ENCODE data around the gene RREB1. TPM values are rescaled to one million over a fixed set of nuclear protein-coding genes. Genes with fewer than 3 reads are reported as not detected.
"Not testable (repeated sequence)": the region's sequence is repeated elsewhere in the genome, so short reads cannot be mapped to it uniquely, and the experiment has no call there.

Gene RREB1
- total RNA-seq, 1 donor from 2014 or later = 22.4 TPM

GRCh38 chr6:7269816-7270215 lies 162.1 kb downstream of the RREB1 start:
- Histone ChIP-seq H3K9me3 (ENCODE audit: control insufficient read depth in 3 of 3, low read length in 3 of 3) (no peaks in the 10 kb centered on the region), H3K36me3 (ENCODE audit: control insufficient read depth in 3 of 3, insufficient read depth in 3 of 3, low read length in 3 of 3) (peaks cover 0 to 5% (median 3%) of the 10 kb centered on the region in 3 donors)

GRCh38 chr6:7270320-7271204 lies 162.8 kb downstream of the RREB1 start:
- Histone ChIP-seq H3K4me1 (ENCODE audit: control insufficient read depth in 3 of 3, insufficient read depth in 3 of 3, low read length in 3 of 3) (peaks cover 2 to 6% (median 5%) of the 10 kb centered on the region in 3 donors), H3K9ac (ENCODE audit: low read depth in 1 of 3, low read length in 3 of 3) (no peak overlapping the region), H3K4me3 (ENCODE audit: low read length in 3 of 3) (no peak overlapping the region), H3K9me3 (ENCODE audit: control insufficient read depth in 3 of 3, low read length in 3 of 3) (no peaks in the 10 kb centered on the region), H3K27me3 (ENCODE audit: control insufficient read depth in 3 of 3, insufficient read depth in 3 of 3, low read length in 3 of 3) (no peaks in the 10 kb centered on the region), H3K36me3 (ENCODE audit: control insufficient read depth in 3 of 3, insufficient read depth in 3 of 3, low read length in 3 of 3) (peaks cover 0 to 5% (median 3%) of the 10 kb centered on the region in 3 donors), H3K27ac (ENCODE audit: low read depth, low read length) (no peak overlapping the region)

More at GRCh38 chr6:7269816-7270215, 162.1 kb downstream of the RREB1 start:
- Histone ChIP-seq H3K27ac (ENCODE audit: low read depth, low read length) (no peak overlapping the region), H3K4me1 (ENCODE audit: control insufficient read depth in 3 of 3, insufficient read depth in 3 of 3, low read length in 3 of 3) (peaks cover 2 to 6% (median 5%) of the 10 kb centered on the region in 3 donors), H3K4me3 (ENCODE audit: low read length in 3 of 3) (no peak overlapping the region), H3K9ac (ENCODE audit: low read depth in 1 of 3, low read length in 3 of 3) (no peak overlapping the region), H3K27me3 (ENCODE audit: control insufficient read depth in 3 of 3, insufficient read depth in 3 of 3, low read length in 3 of 3) (no peaks in the 10 kb centered on the region)

- H3K36me3 ChIP-seq (ENCODE audit: control insufficient read depth in 3 of 3, insufficient read depth in 3 of 3, low read length in 3 of 3) = peaks cover 0 to 5% (median 3%) of the 10 kb centered on the region in 3 donors
- no peaks in the 10 kb centered on the region for H3K27me3 ChIP-seq (ENCODE audit: control insufficient read depth in 3 of 3, insufficient read depth in 3 of 3, low read length in 3 of 3)
- H3K27ac ChIP-seq (ENCODE audit: low read depth, low read length) = no peak overlapping the region
- H3K9ac ChIP-seq (ENCODE audit: low read depth in 1 of 3, low read length in 3 of 3) = no peak overlapping the region
- H3K9me3 ChIP-seq (ENCODE audit: control insufficient read depth in 3 of 3, low read length in 3 of 3) = no peaks in the 10 kb centered on the region
- H3K4me3 ChIP-seq (ENCODE audit: low read length in 3 of 3) = no peak overlapping the region
- H3K4me1 ChIP-seq (ENCODE audit: control insufficient read depth in 3 of 3, insufficient read depth in 3 of 3, low read length in 3 of 3) = peaks cover under 1 to 6% (median 5%) of the 10 kb centered on the region in 3 donors
Observed at GRCh38 chr6:7271205-7271534, 163.4 kb downstream of the RREB1 start.

- Histone ChIP-seq H3K36me3 (ENCODE audit: control insufficient read depth in 3 of 3, insufficient read depth in 3 of 3, low read length in 3 of 3) (peaks cover 0 to under 1% (median 0%) of the 10 kb centered on the region in 3 donors), H3K27me3 (ENCODE audit: control insufficient read depth in 3 of 3, insufficient read depth in 3 of 3, low read length in 3 of 3) (no peaks in the 10 kb centered on the region), H3K9me3 (ENCODE audit: control insufficient read depth in 3 of 3, low read length in 3 of 3) (no peaks in the 10 kb centered on the region), H3K4me3 (ENCODE audit: low read length in 3 of 3) (no peak overlapping the region), H3K9ac (ENCODE audit: low read depth in 1 of 3, low read length in 3 of 3) (no peak overlapping the region), H3K27ac (ENCODE audit: low read depth, low read length) (no peak overlapping the region), H3K4me1 (ENCODE audit: control insufficient read depth in 3 of 3, insufficient read depth in 3 of 3, low read length in 3 of 3) (peaks cover 0 to 6% (median 5%) of the 10 kb centered on the region in 3 donors)
Observed at GRCh38 chr6:7273709-7274108, 165.9 kb downstream of the RREB1 start.

DNA sequence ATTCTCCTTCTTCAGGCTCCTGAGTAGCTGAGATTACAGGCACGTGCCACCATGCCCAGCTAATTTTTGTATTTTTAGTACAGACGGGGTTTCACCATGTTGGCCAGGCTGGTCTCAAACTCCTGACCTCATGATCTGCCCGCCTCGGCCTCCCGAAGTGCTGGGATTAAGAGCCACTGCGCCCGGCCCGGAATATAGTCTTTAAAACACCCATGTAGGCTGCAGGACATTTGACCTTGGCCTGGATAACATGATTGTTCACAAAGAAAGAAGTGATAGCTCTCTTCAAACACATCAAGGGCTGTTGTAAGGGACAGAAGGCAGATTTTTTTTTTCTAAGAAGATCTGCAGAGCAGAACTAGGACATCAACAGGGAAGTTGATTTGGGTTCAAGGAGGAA lies 166.8 kb downstream of the RREB1 start:
- H3K27ac ChIP-seq (ENCODE audit: low read depth, low read length); H3K9ac ChIP-seq (ENCODE audit: low read depth in 1 of 3, low read length in 3 of 3); H3K36me3 ChIP-seq (ENCODE audit: control insufficient read depth in 3 of 3, insufficient read depth in 3 of 3, low read length in 3 of 3); H3K9me3 ChIP-seq (ENCODE audit: control insufficient read depth in 3 of 3, low read length in 3 of 3); H3K27me3 ChIP-seq (ENCODE audit: control insufficient read depth in 3 of 3, insufficient read depth in 3 of 3, low read length in 3 of 3); H3K4me1 ChIP-seq (ENCODE audit: control insufficient read depth in 3 of 3, insufficient read depth in 3 of 3, low read length in 3 of 3); H3K4me3 ChIP-seq (ENCODE audit: low read length in 3 of 3): not testable (repeated sequence)

- H3K9ac ChIP-seq (ENCODE audit: low read depth in 1 of 3, low read length in 3 of 3) = no peak overlapping the region
- no peaks in the 10 kb centered on the region for H3K4me1 ChIP-seq (ENCODE audit: control insufficient read depth in 3 of 3, insufficient read depth in 3 of 3, low read length in 3 of 3)
- no peaks in the 10 kb centered on the region for H3K36me3 ChIP-seq (ENCODE audit: control insufficient read depth in 3 of 3, insufficient read depth in 3 of 3, low read length in 3 of 3)
- H3K9me3 ChIP-seq (ENCODE audit: control insufficient read depth in 3 of 3, low read length in 3 of 3) = no peaks in the 10 kb centered on the region
- H3K27ac ChIP-seq (ENCODE audit: low read depth, low read length) = no peak overlapping the region
- H3K27me3 ChIP-seq (ENCODE audit: control insufficient read depth in 3 of 3, insufficient read depth in 3 of 3, low read length in 3 of 3) = no peaks in the 10 kb centered on the region
- no peak overlapping the region for H3K4me3 ChIP-seq (ENCODE audit: low read length in 3 of 3)
Observed at GRCh38 chr6:7276199-7276524, 168.4 kb downstream of the RREB1 start.

DNA sequence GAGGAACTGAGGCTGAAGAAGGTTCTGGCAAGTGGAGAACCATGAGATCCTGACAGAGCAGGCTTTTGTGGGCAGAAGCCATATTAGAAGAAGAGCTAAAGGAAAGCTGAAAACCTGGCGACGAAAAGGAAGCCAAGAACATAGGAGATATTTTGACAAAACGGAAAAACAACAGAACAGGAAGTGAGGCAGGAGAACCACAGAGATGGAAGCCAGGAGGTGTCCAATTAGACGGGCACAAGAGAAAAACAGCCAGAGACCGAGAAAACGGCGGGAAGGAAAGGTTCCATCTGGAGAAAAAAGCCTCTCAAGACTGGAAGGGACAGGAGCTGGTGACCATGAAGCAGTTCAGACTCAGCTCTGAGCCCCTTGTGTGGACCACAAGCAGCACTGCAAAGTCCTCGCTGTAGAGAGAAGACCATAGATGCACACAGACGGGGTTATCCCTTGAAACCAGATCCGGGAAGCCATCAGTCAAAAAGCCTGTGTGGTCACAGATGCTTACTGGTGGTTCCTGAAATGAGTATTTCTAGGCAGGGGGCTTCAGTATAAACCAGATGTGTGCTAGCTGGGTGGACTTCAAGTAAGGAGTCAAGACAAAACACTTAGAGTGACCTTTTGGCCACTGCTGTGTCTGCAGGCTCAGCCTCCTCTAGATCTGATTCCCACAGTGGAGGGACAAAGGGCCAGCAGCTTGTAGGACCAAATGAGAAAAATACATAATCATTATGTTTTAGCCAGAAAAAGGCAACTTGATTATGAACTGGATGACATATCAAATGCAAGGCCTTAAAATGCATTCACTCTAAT lies 174.5 kb downstream of the RREB1 start:
- no peaks in the 10 kb centered on the region for H3K27me3 ChIP-seq (ENCODE audit: control insufficient read depth in 3 of 3, insufficient read depth in 3 of 3, low read length in 3 of 3)
- no peak overlapping the region for H3K9ac ChIP-seq (ENCODE audit: low read depth in 1 of 3, low read length in 3 of 3)
- H3K36me3 ChIP-seq (ENCODE audit: control insufficient read depth in 3 of 3, insufficient read depth in 3 of 3, low read length in 3 of 3) = peaks cover 3 to 14% (median 12%) of the 10 kb centered on the region in 3 donors
- no peaks in the 10 kb centered on the region for H3K4me1 ChIP-seq (ENCODE audit: control insufficient read depth in 3 of 3, insufficient read depth in 3 of 3, low read length in 3 of 3)
- H3K27ac ChIP-seq (ENCODE audit: low read depth, low read length) = no peak overlapping the region
- no peak overlapping the region for H3K4me3 ChIP-seq (ENCODE audit: low read length in 3 of 3)
- no peaks in the 10 kb centered on the region for H3K9me3 ChIP-seq (ENCODE audit: control insufficient read depth in 3 of 3, low read length in 3 of 3)

DNA sequence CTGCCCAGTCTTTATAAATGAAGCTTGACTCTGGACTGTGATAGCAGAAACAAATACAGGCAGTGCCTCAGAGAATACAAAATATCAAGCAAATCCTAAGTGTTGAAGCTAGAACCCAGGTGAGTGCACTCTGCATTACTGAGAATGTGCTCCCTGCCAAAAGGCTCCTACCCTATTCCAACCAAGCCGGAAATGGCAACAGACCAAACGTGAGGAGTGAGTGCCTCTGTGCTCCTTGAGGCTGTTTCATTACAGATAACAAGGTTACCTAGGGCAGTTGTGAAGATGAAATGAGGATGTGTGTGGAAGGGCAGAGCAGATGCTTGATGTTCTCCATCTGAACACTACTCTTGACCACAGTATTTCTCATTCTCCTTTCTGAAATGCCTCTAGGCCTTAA lies 175.9 kb downstream of the RREB1 start:
- H3K4me3 ChIP-seq (ENCODE audit: low read length in 3 of 3) = no peak overlapping the region
- peaks cover 3 to 25% (median 16%) of the 10 kb centered on the region in 3 donors for H3K36me3 ChIP-seq (ENCODE audit: control insufficient read depth in 3 of 3, insufficient read depth in 3 of 3, low read length in 3 of 3)

DNA sequence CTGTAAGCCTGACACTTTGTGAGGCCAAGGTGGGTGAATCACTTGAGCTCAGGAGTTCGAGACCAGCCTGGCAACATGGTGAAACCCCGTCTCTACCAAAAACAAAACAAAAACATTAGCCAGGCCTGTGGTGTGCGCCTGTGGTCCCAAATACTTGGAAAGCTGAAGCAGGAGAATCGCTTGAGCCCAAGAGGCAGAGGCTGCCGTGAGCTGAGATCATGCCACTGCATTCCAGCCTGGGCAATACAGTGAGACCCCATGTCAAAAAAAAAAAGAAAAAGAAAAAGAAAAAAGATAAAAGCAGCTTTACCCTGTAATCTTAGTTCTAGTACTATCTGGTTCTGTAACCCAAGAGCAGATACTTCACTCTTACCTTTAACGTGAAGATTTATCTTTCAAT lies 177.7 kb downstream of the RREB1 start:
- H3K27me3 ChIP-seq (ENCODE audit: control insufficient read depth in 3 of 3, insufficient read depth in 3 of 3, low read length in 3 of 3) = no peaks in the 10 kb centered on the region
- H3K27ac ChIP-seq (ENCODE audit: low read depth, low read length) = no peak overlapping the region
- H3K4me1 ChIP-seq (ENCODE audit: control insufficient read depth in 3 of 3, insufficient read depth in 3 of 3, low read length in 3 of 3) = no peaks in the 10 kb centered on the region
- no peak overlapping the region for H3K9ac ChIP-seq (ENCODE audit: low read depth in 1 of 3, low read length in 3 of 3)
- H3K4me3 ChIP-seq (ENCODE audit: low read length in 3 of 3) = no peak overlapping the region
- no peaks in the 10 kb centered on the region for H3K9me3 ChIP-seq (ENCODE audit: control insufficient read depth in 3 of 3, low read length in 3 of 3)
- H3K36me3 ChIP-seq (ENCODE audit: control insufficient read depth in 3 of 3, insufficient read depth in 3 of 3, low read length in 3 of 3) = peaks cover 10 to 31% (median 30%) of the 10 kb centered on the region in 3 donors

More for the DNA sequence above, 175.9 kb downstream of the RREB1 start:
- Histone ChIP-seq H3K4me1 (ENCODE audit: control insufficient read depth in 3 of 3, insufficient read depth in 3 of 3, low read length in 3 of 3) (no peaks in the 10 kb centered on the region), H3K9ac (ENCODE audit: low read depth in 1 of 3, low read length in 3 of 3) (no peak overlapping the region), H3K9me3 (ENCODE audit: control insufficient read depth in 3 of 3, low read length in 3 of 3) (no peaks in the 10 kb centered on the region), H3K27me3 (ENCODE audit: control insufficient read depth in 3 of 3, insufficient read depth in 3 of 3, low read length in 3 of 3) (no peaks in the 10 kb centered on the region), H3K27ac (ENCODE audit: low read depth, low read length) (no peak overlapping the region)

DNA sequence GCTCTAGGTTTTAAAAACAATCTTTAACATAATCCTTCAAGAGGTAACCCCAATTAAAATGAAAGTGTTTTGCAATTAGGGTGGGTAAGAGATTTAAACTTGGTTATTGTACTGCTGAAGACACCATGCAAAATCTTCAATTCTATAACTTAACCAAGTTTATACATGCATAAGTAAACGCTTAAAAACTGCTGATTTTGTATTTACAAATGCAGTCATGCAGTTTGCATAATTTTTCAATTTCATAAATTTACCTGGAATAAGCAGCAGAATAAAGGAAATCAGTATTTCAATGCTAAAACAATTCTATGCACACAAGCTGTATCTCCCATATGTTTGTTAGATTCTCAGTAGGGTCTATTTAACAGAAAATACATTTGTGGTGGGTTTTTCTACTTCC lies 182.3 kb downstream of the RREB1 start:
- H3K9ac ChIP-seq (ENCODE audit: low read depth in 1 of 3, low read length in 3 of 3) = no peak overlapping the region
- no peaks in the 10 kb centered on the region for H3K27me3 ChIP-seq (ENCODE audit: control insufficient read depth in 3 of 3, insufficient read depth in 3 of 3, low read length in 3 of 3)
- peaks cover 17 to 49% (median 39%) of the 10 kb centered on the region in 3 donors for H3K36me3 ChIP-seq (ENCODE audit: control insufficient read depth in 3 of 3, insufficient read depth in 3 of 3, low read length in 3 of 3)
- H3K4me1 ChIP-seq (ENCODE audit: control insufficient read depth in 3 of 3, insufficient read depth in 3 of 3, low read length in 3 of 3) = no peaks in the 10 kb centered on the region
- no peaks in the 10 kb centered on the region for H3K9me3 ChIP-seq (ENCODE audit: control insufficient read depth in 3 of 3, low read length in 3 of 3)
- H3K4me3 ChIP-seq (ENCODE audit: low read length in 3 of 3) = no peak overlapping the region
- H3K27ac ChIP-seq (ENCODE audit: low read depth, low read length) = no peak overlapping the region

All from skeletal muscle tissue (tissue), 4 donors.